Keratinocyte (primary cell): ENCODE results near the gene MAP3K9. TPM values are rescaled to one million over a fixed set of nuclear protein-coding genes. Genes with fewer than 3 reads are reported as not detected.
A peak's percentile ranks its signal among the peaks of the same experiment; 100 is the strongest.

ENCODE experiments used
- DNase-seq: peaks from one replicate; pipeline ENCODE4 v3.0.0-alpha.2; 2011; ENCODE audit warnings: low read depth, missing footprints, low spot score
- FAIRE-seq: peaks from 2 replicates; lab custom pipeline; 2011; peaks lifted over from hg19 to GRCh38; lab: Jason Lieb, UNC
- H2AFZ ChIP-seq: 2 replicates; pipeline ENCODE4 v1.6.0; 2012; ENCODE audit warnings: low read length, control low read depth, inconsistent platforms; ENCODE audit not compliant: control insufficient read depth
- H3K27ac ChIP-seq: 2 replicates; pipeline ENCODE4 v1.5.1; 2011; ENCODE audit warnings: low read length; ENCODE audit not compliant: control insufficient read depth, insufficient read depth
- H3K27me3 ChIP-seq: 3 replicates; pipeline ENCODE4 v1.6.0; 2011; ENCODE audit warnings: low read length; ENCODE audit not compliant: control insufficient read depth, insufficient read depth; ENCODE audit errors: extremely low read depth
- H3K36me3 ChIP-seq, 2 experiments: 2 replicates in 1 of 2; 3 replicates in 1 of 2; pipeline ENCODE4 v1.5.1; 2011; ENCODE audit warnings: low read length in 2 of 2, mild to moderate bottlenecking in 1 of 2; ENCODE audit not compliant: control insufficient read depth in 2 of 2, insufficient read depth in 2 of 2; ENCODE audit errors: extremely low read depth in 1 of 2
- H3K4me1 ChIP-seq: 3 replicates; pipeline ENCODE4 v1.5.1; 2011; ENCODE audit warnings: low read length; ENCODE audit not compliant: control insufficient read depth, insufficient read depth; ENCODE audit errors: extremely low read depth
- H3K4me2 ChIP-seq: 3 replicates; pipeline ENCODE4 v1.6.0; 2011; ENCODE audit warnings: low read depth, low read length; ENCODE audit not compliant: control insufficient read depth, insufficient read depth; ENCODE audit errors: extremely low read depth
- H3K4me3 ChIP-seq, 3 experiments: fragments of 200-600 bp in 1 of 3; sonication (generic) in 1 of 3; 2 replicates in 2 of 3; 3 replicates in 1 of 3; pipeline ENCODE4 v1.5.1; 2011 to 2016; ENCODE audit warnings: low read length in 3 of 3, mild to moderate bottlenecking in 3 of 3, control low read depth in 2 of 3, inconsistent platforms in 1 of 3, low read depth in 1 of 3, mixed read lengths in 1 of 3, mixed run types in 1 of 3, moderate library complexity in 1 of 3; ENCODE audit not compliant: control insufficient read depth in 2 of 3, insufficient read depth in 2 of 3; ENCODE audit errors: extremely low read depth in 1 of 3
- H3K79me2 ChIP-seq: 2 replicates; pipeline ENCODE4 v1.6.0; 2012; ENCODE audit warnings: low read length; ENCODE audit not compliant: control insufficient read depth, insufficient read depth
- H3K9ac ChIP-seq: 3 replicates; pipeline ENCODE4 v1.6.0; 2011; ENCODE audit warnings: low read length; ENCODE audit not compliant: control insufficient read depth, insufficient read depth; ENCODE audit errors: extremely low read depth
- H3K9me1 ChIP-seq: 3 replicates; pipeline ENCODE4 v1.6.0; 2011; ENCODE audit warnings: low read length; ENCODE audit not compliant: control insufficient read depth, insufficient read depth; ENCODE audit errors: extremely low read depth
- H3K9me3 ChIP-seq: 2 replicates; pipeline ENCODE4 v1.5.1; 2012; ENCODE audit warnings: low read depth, low read length; ENCODE audit not compliant: control insufficient read depth
- H4K20me1 ChIP-seq: 3 replicates; pipeline ENCODE4 v1.6.0; 2011; ENCODE audit warnings: low read length; ENCODE audit not compliant: control insufficient read depth, insufficient read depth; ENCODE audit errors: extremely low read depth
- CTCF ChIP-seq, 3 experiments: IDR thresholded peaks in 1 of 3; conservative IDR thresholded peaks in 1 of 3; optimal IDR thresholded peaks in 1 of 3; 2 replicates in 2 of 3; 3 replicates in 1 of 3; pipeline versions ENCODE3 to v1.5.1; 2011; ENCODE audit warnings: low read length in 3 of 3, mild to moderate bottlenecking in 3 of 3, moderate library complexity in 2 of 3, control low read depth in 1 of 3, inconsistent platforms in 1 of 3; ENCODE audit not compliant: insufficient read depth in 2 of 3; ENCODE audit errors: extremely low read depth in 1 of 3
- EZH2 ChIP-seq: IDR thresholded peaks from one replicate; pipeline ENCODE4 v1.6.1; 2012; ENCODE audit warnings: inconsistent platforms, mild to moderate bottlenecking, low read length, moderate library complexity
- dilution Hi-C: fragments of 300-500 bp; cut with MboI; formaldehyde crosslinking; loops from one replicate; pipeline ENCODE4 v1.7.0; 2020; ENCODE audit warnings: low sequenced_read_pairs; ENCODE audit not compliant: extremely low pct_ligation_motif_present
- polyA plus RNA-seq, 5 experiments: library from polyadenylated mRNA; depleted of rRNA in 3 of 5; stranded (reverse) in 3 of 5; stranded (forward) in 1 of 5; unstranded in 1 of 5; fragments of >200 nt; gene quantifications; 1 replicate in 1 of 5; 2 replicates in 3 of 5; 3 replicates in 1 of 5; pipeline versions ENCODE4 v1.2.1 to v1.2.3, GENCODE V29; 2011 to 2012; ENCODE audit warnings: missing spikeins in 2 of 5, low read depth in 1 of 5, low replicate concordance in 1 of 5

The MAP3K9 gene
- polyA plus RNA-seq, 1 donor (not counting 4 experiments of a cell fraction or from before 2014, with no cell fraction given), result 7.2 TPM

- FAIRE-seq (no peak), DNase-seq (no peak)
- Histone ChIP-seq H3K9me3 (no peaks in the 10 kb centered on the region), H3K27me3 (no peaks in the 10 kb centered on the region), H3K9ac (no peak overlapping the region), H3K27ac (no peak overlapping the region), H3K4me3 (no peak overlapping the region), H3K4me1 (peaks cover 16% of the 10 kb centered on the region), H3K36me3 (no peaks in the 10 kb centered on the region), H3K4me2 (no peak overlapping the region), H3K9me1 (no peaks in the 10 kb centered on the region), H3K79me2 (no peaks in the 10 kb centered on the region), H4K20me1 (no peaks in the 10 kb centered on the region), H2AFZ (no peak overlapping the region)
- dilution Hi-C loops, result no loop called here
- TF ChIP-seq CTCF (optimal IDR thresholded peaks at IDR 0.05 in 1 of 3, IDR thresholded peaks at IDR 0.05 in 1 of 3, conservative IDR thresholded peaks at IDR 0.05 in 1 of 3; ENCODE audit: extremely low read depth in 1 of 3, insufficient read depth in 2 of 3, low read length in 3 of 3) (no peak), EZH2 (no peak)
These were observed 48.2 kb upstream of the MAP3K9 start for GRCh38 chr14:70857496-70857890.

GRCh38 chr14:70856851-70857495 lies 47.7 kb upstream of the MAP3K9 start:
- peak; percentile 84 for DNase-seq
- H4K20me1 ChIP-seq, result no peaks in the 10 kb centered on the region
- FAIRE-seq, result peak; percentile 100

More at GRCh38 chr14:70856851-70857495, 47.7 kb upstream of the MAP3K9 start:
- Histone ChIP-seq H2AFZ (no peak overlapping the region), H3K4me2 (peak overlapping the region; percentile 54), H3K27me3 (no peaks in the 10 kb centered on the region), H3K4me3 (no peak overlapping the region), H3K9me1 (no peaks in the 10 kb centered on the region), H3K36me3 (no peaks in the 10 kb centered on the region), H3K4me1 (peaks cover 16% of the 10 kb centered on the region), H3K27ac (no peak overlapping the region), H3K79me2 (no peaks in the 10 kb centered on the region), H3K9me3 (no peaks in the 10 kb centered on the region), H3K9ac (no peak overlapping the region)
- dilution Hi-C loops, result no loop called here
- no peak for TF ChIP-seq EZH2
- no peak for TF ChIP-seq CTCF (optimal IDR thresholded peaks at IDR 0.05 in 1 of 3, IDR thresholded peaks at IDR 0.05 in 1 of 3, conservative IDR thresholded peaks at IDR 0.05 in 1 of 3; ENCODE audit: extremely low read depth in 1 of 3, insufficient read depth in 2 of 3, low read length in 3 of 3)
